Astrocyte of the spinal cord (primary cell): Measurements from ENCODE around the gene SBK1.
A peak's percentile ranks its signal among the peaks of the same experiment; 100 is the strongest.

Experiments
- DNase-seq: peaks from one replicate; pipeline ENCODE4 v3.0.0; 2011; ENCODE audit warnings: low read depth, low spot score
- H3K4me3 ChIP-seq: 2 replicates; pipeline ENCODE4 v1.5.1; 2011; ENCODE audit warnings: low read depth, mild to moderate bottlenecking, low read length, moderate library complexity
- CTCF ChIP-seq: IDR thresholded peaks from 2 replicates; pipeline ENCODE4 v1.5.1; 2012; ENCODE audit warnings: low read depth, mild to moderate bottlenecking, low read length, inconsistent platforms
- in situ Hi-C: cut with HindIII; loops from 2 replicates; pipeline ENCODE4 v1.10.0; 2017; ENCODE audit warnings: low sequenced_read_pairs

SBK1 gene

GRCh38 chr16:28288114-28288513 lies 4.2 kb upstream of the SBK1 start:
- no peak overlapping the region for H3K4me3 ChIP-seq
- in situ Hi-C loops, result no loop called here
- no peak for DNase-seq
- TF ChIP-seq CTCF, result no peak

GRCh38 chr16:28289048-28289447 lies 3.3 kb upstream of the SBK1 start:
- in situ Hi-C loops, result no loop called here
- TF ChIP-seq CTCF, result no peak

GRCh38 chr16:28289939-28290858 lies 2.1 kb upstream of the SBK1 start:
- H3K4me3 ChIP-seq, result no peak overlapping the region
- in situ Hi-C loops, result no loop called here
- DNase-seq, result no peak
- TF ChIP-seq CTCF, result no peak

More at GRCh38 chr16:28289048-28289447, 3.3 kb upstream of the SBK1 start:
- DNase-seq, result no peak
- no peak overlapping the region for H3K4me3 ChIP-seq

GRCh38 chr16:28290859-28291254 lies 1.5 kb upstream of the SBK1 start:
- TF ChIP-seq CTCF, result no peak
- no peak for DNase-seq
- H3K4me3 ChIP-seq, result no peak overlapping the region
- in situ Hi-C loops, result no loop called here

GRCh38 chr16:28292731-28293600 lies 641 bp downstream of the SBK1 start:
- H3K4me3 ChIP-seq, result peak overlapping the region; percentile 37
- in situ Hi-C loops, result no loop called here
- DNase-seq, result no peak
- TF ChIP-seq CTCF, result no peak

GRCh38 chr16:28293601-28293960 lies 1.3 kb downstream of the SBK1 start:
- H3K4me3 ChIP-seq, result no peak overlapping the region
- TF ChIP-seq CTCF, result no peak
- in situ Hi-C loops, result no loop called here
- no peak for DNase-seq
